ENCODE results near the gene RAB13.

Gene RAB13

GRCh38 chr1:153954826-153955225, 31.3 kb downstream of the RAB13 start:
- no peak for DNase-seq (ENCODE audit: low read depth)

GRCh38 chr1:153953859-153954365, 32.2 kb downstream of the RAB13 start:
- DNase-seq (ENCODE audit: low read depth), result no peak

- DNase-seq (ENCODE audit: low read depth), result no peak
These were observed 34.3 kb downstream of the RAB13 start for GRCh38 chr1:153951801-153952200.

- DNase-seq (ENCODE audit: low read depth), result no peak
These were observed 35.0 kb downstream of the RAB13 start for GRCh38 chr1:153951183-153951582.

GRCh38 chr1:153946622-153947241, 39.4 kb downstream of the RAB13 start, which contains the start of gene DENND4B:
TSS of gene DENND4B (minus strand) at chr1:153946718. CDS start at chr1:153944374, 2,344 bp downstream.
- DNase-seq (ENCODE audit: low read depth), result no peak

- DNase-seq (ENCODE audit: low read depth), result no peak
These were observed 40.1 kb downstream of the RAB13 start for GRCh38 chr1:153945795-153946621.

- no peak for DNase-seq (ENCODE audit: low read depth)
These were observed 40.9 kb downstream of the RAB13 start for GRCh38 chr1:153945131-153945794.

- no peak for DNase-seq (ENCODE audit: low read depth)
These were observed 41.4 kb downstream of the RAB13 start for GRCh38 chr1:153944827-153945117.

- DNase-seq (ENCODE audit: low read depth), result no peak
These were observed 41.9 kb downstream of the RAB13 start for GRCh38 chr1:153944005-153944826.

- DNase-seq (ENCODE audit: low read depth), result no peak
These were observed 43.2 kb downstream of the RAB13 start for GRCh38 chr1:153942766-153943549.

GRCh38 chr1:153941826-153942725, 44.1 kb downstream of the RAB13 start:
- DNase-seq (ENCODE audit: low read depth), result no peak

- DNase-seq (ENCODE audit: low read depth), result no peak
These were observed 45.4 kb downstream of the RAB13 start for GRCh38 chr1:153940756-153941155.

GRCh38 chr1:153939476-153939875, 46.7 kb downstream of the RAB13 start:
- no peak for DNase-seq (ENCODE audit: low read depth)

GRCh38 chr1:153938996-153939395, 47.1 kb downstream of the RAB13 start:
- DNase-seq (ENCODE audit: low read depth), result no peak

- no peak for DNase-seq (ENCODE audit: low read depth)
These were observed 48.8 kb downstream of the RAB13 start for GRCh38 chr1:153937331-153937730.

- DNase-seq (ENCODE audit: low read depth), result no peak
These were observed 49.9 kb downstream of the RAB13 start for GRCh38 chr1:153936011-153936802.

GRCh38 chr1:153934746-153935145, 51.4 kb downstream of the RAB13 start:
- no peak for DNase-seq (ENCODE audit: low read depth)

GRCh38 chr1:153933955-153934354, 52.2 kb downstream of the RAB13 start:
- no peak for DNase-seq (ENCODE audit: low read depth)

GRCh38 chr1:153933430-153933829, 52.7 kb downstream of the RAB13 start:
- no peak for DNase-seq (ENCODE audit: low read depth)

Measured in GM04503 (cell line).